Stimulated activated CD8-positive, alpha-beta memory T cell treated with anti-CD3 and anti-CD28 coated beads, Interleukin-2, amount 100 ng/mL, for 48 hours (primary cell): ENCODE results near the gene GGT7.
A peak's percentile ranks its signal among the peaks of the same experiment; 100 is the strongest.
"Not testable (repeated sequence)": the region's sequence is repeated elsewhere in the genome, so short reads cannot be mapped to it uniquely, and the experiment has no call there.

Experiments used
- DNase-seq, 2 donors: peaks; one replicate each; pipeline ENCODE4 v3.0.0-alpha.2; 2020; ENCODE audit warnings: low read depth in 2 of 2

Gene GGT7

GRCh38 chr20:34872622-34873224 is at the start of gene GGT7:
TSS of gene GGT7 (minus strand) at chr20:34872856. CDS start at chr20:34872815, 41 bp downstream.
- peak; percentile 83 to 85 for DNase-seq

- DNase-seq, result peak in 1 of 2 donors; percentile 8
These were observed 48.8 kb upstream of the GGT7 start for GRCh38 chr20:34921436-34921835.

- no peak for DNase-seq
These were observed 47.4 kb upstream of the GGT7 start for GRCh38 chr20:34920055-34920454.

GRCh38 chr20:34916774-34917354 is 44.2 kb upstream of the GGT7 start:
- DNase-seq, result no peak

- no peak for DNase-seq
These were observed 43.2 kb upstream of the GGT7 start for GRCh38 chr20:34915749-34916455.

- DNase-seq, result no peak
These were observed 42.5 kb upstream of the GGT7 start for GRCh38 chr20:34915131-34915530.

GRCh38 chr20:34907616-34908469 is 35.2 kb upstream of the GGT7 start:
- DNase-seq, result no peak

GRCh38 chr20:34904202-34904621 is 31.6 kb upstream of the GGT7 start:
- no peak for DNase-seq

GRCh38 chr20:34898731-34899130 is 26.1 kb upstream of the GGT7 start:
- not testable (repeated sequence) for DNase-seq

- DNase-seq, result not testable (repeated sequence)
These were observed 25.5 kb upstream of the GGT7 start for GRCh38 chr20:34898129-34898528.

- DNase-seq, result no peak
These were observed 23.5 kb upstream of the GGT7 start for GRCh38 chr20:34896086-34896621.

- DNase-seq, result no peak
These were observed 22.8 kb upstream of the GGT7 start for GRCh38 chr20:34895465-34895864.

GRCh38 chr20:34894723-34895122 is 22.1 kb upstream of the GGT7 start:
- DNase-seq, result no peak

- no peak for DNase-seq
These were observed 20.0 kb upstream of the GGT7 start for GRCh38 chr20:34892671-34893070.

GRCh38 chr20:34891166-34892062 is 18.8 kb upstream of the GGT7 start:
- DNase-seq, result peak in 1 of 2 donors; percentile 11

GRCh38 chr20:34888468-34888867 is 15.8 kb upstream of the GGT7 start:
- DNase-seq, result no peak

GRCh38 chr20:34887023-34887422 is 14.4 kb upstream of the GGT7 start:
- no peak for DNase-seq

GRCh38 chr20:34886122-34886521 is 13.5 kb upstream of the GGT7 start:
- no peak for DNase-seq

- no peak for DNase-seq
These were observed 11.6 kb upstream of the GGT7 start for GRCh38 chr20:34884260-34884659.

GRCh38 chr20:34883809-34884208 is 11.2 kb upstream of the GGT7 start:
- no peak for DNase-seq
